NCI-H1417 (cell line): Measurements from ENCODE around the gene CMTM5.

Source experiments
- DNase-seq, 3 experiments: peaks; one replicate each; lab custom pipeline; 2025; lab: John Stamatoyannopoulos, UW

CMTM5 gene

GRCh38 chr14:23376482-23377197 is at the start of gene CMTM5:
Gene CMTM5, plus strand, starts transcription at chr14:23377046. Its CDS starts 206 bp downstream, at chr14:23377252.
- DNase-seq: no peak

GRCh38 chr14:23327947-23328744 is 48.7 kb upstream of the CMTM5 start:
- DNase-seq: peak; percentile 58 to 88 (median 76)

- DNase-seq: no peak
Observed at GRCh38 chr14:23335623-23336022, 41.2 kb upstream of the CMTM5 start.

- no peak for DNase-seq
Observed at GRCh38 chr14:23339506-23340268, 37.2 kb upstream of the CMTM5 start.

- no peak for DNase-seq
Observed at GRCh38 chr14:23344481-23344880, 32.4 kb upstream of the CMTM5 start.

- DNase-seq: no peak
Observed at GRCh38 chr14:23345987-23346692, 30.7 kb upstream of the CMTM5 start.

GRCh38 chr14:23346693-23347405 is 30.0 kb upstream of the CMTM5 start:
- DNase-seq: no peak

GRCh38 chr14:23347406-23348296 is 29.2 kb upstream of the CMTM5 start:
- no peak for DNase-seq

GRCh38 chr14:23348297-23348655 is 28.6 kb upstream of the CMTM5 start:
- DNase-seq: no peak

- no peak for DNase-seq
Observed at GRCh38 chr14:23349156-23349845, 27.5 kb upstream of the CMTM5 start.

- DNase-seq: peak in 2 of 3 experiments; percentile 81 to 86
Observed at GRCh38 chr14:23351681-23352505, 25.0 kb upstream of the CMTM5 start.

GRCh38 chr14:23352506-23353432 is 24.1 kb upstream of the CMTM5 start, which contains the start of gene SLC22A17:
Gene SLC22A17, minus strand, starts transcription at chr14:23352887.
- DNase-seq: peak in 2 of 3 experiments; percentile 86 to 91

- no peak for DNase-seq
Observed at GRCh38 chr14:23353433-23353780, 23.4 kb upstream of the CMTM5 start.

- no peak for DNase-seq
Observed at GRCh38 chr14:23354990-23355389, 21.9 kb upstream of the CMTM5 start.

GRCh38 chr14:23355871-23356435 is 20.9 kb upstream of the CMTM5 start:
- no peak for DNase-seq

GRCh38 chr14:23356662-23357061 is 20.2 kb upstream of the CMTM5 start:
- DNase-seq: no peak

- no peak for DNase-seq
Observed at GRCh38 chr14:23357261-23357660, 19.6 kb upstream of the CMTM5 start.
